NCI-H1436 treated with DMSO at 0.1 percent for 48 hours (cell line): ENCODE results near the gene SLK.

Experiments
- DNase-seq: peaks from one replicate; lab custom pipeline; 2025; lab: John Stamatoyannopoulos, UW

Gene SLK

DNA sequence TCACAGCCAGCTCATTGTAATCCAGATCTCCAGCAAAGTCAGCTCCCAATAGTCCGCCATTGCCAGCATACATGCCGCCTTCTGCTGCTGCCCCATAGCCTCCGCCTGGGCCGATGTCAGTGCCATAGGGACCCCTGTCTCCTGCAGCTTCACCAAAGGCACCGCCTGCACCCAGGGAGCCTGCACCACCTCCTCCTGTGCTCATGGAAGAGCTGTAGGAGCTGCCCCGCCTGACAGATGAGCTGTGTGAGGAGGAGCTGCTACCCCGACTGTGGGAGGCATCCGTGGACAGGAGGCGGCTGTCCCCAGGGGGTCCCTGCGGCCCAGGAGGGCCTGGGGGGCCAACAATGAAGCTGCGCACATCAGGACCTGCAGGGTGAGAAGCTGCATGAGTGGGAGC lies 67.0 kb downstream of the SLK start:
- no peak for DNase-seq

DNA sequence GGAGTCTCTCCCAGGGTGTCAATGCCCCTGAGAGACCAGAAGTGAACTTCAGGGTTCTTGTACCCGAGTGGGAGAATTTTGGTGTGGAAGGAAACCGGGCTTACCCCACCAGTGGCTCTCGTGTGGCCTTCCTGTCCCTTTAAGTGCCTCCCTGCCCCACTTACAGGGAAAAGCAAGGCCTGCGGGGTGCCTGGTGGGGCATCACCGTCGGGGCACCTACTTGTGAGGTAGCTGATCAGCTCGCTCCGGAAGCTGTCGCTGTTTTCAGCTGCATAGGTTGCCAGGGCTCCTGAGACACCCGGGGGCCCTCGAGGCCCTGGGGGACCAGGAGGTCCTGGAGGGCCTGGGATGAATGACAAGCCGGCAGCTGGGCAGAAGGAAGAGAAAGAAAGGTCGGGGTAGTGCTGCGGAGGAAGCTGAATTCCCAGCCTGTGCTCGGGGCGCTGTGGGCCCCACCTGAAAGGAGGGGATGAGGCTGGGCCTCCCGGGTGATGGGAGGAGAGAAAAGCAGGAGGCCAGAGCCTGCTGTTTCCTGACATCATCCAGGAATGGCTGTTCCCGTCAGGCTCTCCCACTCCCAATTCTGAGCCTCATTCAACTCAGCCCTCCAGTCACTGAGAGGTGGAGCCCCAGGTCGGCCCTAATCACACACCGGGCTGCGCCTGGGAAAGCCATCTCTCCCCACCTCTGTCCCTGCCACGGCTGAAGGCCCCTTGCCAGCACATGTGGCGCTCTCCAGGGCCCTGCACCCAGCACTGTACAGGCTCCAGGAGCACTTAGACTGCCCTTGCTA lies 67.7 kb downstream of the SLK start:
- no peak for DNase-seq

DNA sequence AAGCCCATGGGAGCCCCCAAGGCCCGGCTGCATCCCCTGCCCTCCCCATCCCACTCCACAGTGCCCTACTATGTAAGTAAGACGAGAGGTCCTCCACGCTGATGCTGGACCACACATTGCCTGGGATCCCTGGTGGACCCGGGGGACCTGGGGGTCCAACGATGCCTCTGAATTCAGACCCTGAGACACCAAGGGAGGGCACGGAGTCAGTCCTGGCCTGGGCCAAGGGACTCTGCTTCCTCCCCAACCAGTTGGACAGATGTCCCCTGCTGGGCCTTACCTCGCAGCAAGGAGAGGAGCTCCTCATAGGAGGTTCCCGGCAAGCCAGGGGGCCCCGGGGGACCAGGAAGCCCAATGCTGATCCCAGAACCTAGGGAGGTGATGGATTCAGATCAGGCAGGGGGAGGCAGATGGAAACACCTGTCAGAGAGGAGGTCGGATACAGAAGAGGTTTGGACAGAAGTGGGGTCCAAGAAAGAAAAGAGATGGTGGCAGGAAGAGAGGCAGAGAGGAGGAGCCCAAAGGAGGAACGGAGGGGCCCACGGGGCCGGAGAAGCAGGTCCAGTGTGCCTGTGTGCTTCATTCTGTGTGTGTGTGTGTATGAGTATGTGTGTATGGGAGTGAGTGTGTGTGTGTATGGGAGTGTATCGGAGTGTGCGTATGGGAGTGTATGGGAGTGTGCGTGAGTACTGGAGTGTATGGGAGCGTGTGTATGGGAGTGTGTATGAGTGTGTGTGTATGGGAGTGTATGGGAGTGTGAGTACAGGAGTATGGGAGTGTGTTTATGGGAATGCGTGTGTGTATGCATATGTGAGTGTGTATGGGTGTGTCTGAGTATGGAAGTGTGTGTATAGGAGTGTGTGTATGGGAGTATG lies 68.5 kb downstream of the SLK start:
- DNase-seq, result no peak

DNA sequence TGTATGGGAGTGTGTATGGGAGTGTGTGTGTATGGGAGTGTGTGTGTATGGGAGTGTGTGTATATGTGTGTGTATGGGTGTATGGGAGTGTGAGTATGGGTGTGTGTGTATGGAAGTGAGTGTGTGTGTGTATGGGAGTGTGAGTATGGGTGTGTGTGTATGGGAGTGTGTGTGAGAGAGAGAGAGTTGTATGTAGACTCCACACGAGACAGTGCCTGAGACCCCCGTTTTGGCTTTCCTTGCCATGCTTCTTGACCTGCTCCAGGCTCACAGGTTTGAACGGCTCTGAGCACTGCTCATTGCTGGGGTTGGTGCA lies 69.1 kb downstream of the SLK start:
- DNase-seq, result no peak

DNA sequence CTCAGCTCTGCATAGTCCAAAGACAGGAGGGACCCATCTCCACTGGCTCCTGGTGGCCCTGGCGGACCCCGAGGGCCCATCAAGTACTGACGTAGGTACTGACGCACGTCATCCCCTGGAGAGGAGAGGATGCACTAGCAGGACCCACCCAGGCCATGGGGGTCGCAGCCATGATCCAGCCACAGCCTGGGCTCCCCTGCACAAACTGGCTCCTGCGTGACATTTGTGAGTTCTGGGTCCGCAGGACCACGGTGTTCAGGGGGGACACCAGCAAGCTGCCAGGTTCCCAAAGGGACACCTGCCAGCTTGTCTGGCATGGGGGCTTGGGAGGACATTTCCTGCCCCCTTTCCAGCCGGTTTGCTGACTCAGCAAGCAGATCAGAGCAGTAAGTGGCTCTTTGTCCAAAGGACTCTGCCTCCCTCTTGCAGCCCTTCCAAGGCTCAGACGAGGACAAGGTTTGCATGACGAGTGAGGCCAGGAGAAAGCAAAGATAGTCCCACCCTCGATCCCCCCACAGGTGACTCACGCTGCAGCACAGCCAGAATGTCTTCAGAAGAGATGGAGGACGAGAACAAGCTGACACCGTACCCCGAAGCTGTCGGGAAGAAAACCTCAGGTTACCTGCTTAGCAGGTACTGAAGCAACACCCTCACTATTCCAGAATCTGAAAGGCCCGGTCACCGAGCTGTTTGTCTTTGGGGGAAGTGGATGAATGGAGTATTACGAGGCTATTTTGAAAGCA lies 69.7 kb downstream of the SLK start:
- no peak for DNase-seq

DNA sequence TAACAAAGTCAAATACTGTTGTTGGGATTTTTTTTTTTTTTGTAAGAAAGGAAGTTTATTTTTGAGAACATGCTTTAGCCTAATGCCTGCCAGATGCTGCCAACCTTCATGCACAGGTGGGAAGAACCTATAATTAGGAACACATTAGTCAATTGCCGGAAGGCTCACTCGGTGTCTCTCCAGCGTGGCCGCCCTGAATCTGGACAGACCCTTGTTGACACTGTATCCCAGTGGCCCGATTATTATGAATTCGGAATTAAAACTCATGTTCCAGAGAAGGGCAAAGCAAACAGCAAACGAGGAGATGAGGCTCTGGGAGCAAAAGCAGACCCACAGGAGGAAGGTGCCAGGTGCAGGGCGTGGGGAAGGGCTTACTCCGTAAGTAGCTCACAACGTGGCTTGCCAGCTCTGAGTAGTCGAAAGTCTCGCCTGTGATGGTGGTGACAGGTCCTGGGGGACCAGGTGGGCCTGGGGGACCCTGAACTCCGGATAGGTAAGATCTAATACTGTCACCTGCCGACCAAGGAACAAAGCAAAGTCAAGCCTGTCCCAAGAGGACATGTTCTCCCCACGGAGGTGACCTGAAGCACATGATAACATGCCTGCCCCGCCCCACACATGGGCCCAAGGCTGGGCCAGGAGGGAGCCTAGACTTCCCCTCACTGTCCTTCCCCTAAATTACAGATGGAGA lies 70.5 kb downstream of the SLK start:
- no peak for DNase-seq

DNA sequence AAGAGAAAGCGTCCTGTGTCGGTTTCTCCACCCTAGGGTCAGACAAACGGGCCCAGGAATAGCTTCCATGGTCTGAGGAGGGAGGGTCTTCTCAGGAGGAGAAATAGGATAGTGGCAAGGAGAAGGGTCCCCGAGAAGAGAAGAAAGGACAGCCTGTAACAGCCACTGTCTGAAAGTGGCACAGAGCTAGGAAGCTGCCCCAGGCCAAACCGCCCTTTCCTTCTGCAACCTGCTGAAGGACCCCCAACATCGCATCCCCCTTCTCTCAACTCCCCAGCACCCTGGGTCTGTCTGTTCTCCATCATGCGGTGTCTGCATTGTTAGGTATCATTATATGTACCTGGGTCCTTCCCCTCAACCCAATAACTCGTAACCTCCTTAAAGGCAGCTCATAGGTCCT lies 71.6 kb downstream of the SLK start:
- no peak for DNase-seq

DNA sequence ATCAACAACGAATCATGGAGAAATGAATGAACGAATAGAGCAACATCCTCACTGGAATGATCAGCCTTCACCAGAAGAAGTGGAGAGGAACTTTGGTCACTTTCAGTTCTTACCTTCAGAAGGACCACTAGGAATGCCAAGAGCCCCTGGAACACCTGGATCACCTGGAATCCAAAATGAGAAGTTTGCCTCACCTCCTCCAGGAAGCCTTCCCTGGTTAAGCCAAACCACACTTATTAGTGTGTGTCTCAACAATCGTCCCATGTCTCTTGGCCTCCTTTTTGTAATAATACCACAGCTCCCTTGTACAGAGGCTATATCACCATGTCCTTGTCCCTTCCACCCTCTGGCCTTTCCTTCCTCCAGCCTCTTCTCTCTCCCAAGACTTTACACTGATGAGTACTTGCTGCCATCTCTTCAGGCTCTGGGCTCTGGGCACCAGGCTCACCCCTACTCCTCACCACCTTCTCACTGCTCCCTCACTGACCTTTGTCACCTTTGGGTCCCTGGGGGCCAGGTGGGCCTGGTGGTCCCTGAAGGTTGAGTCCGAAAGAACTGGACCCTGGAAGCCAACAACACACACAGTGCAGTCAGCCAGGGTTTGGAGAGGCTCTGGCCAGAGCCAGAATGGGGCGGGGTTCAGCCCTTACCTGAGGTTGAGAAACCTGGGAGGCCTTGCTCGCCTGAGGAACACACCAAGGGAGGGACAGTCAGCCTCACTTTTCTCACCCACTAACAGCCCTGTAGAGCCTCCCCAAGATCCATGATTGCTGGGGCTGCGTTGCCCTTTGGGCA lies 72.2 kb downstream of the SLK start:
- no peak for DNase-seq

DNA sequence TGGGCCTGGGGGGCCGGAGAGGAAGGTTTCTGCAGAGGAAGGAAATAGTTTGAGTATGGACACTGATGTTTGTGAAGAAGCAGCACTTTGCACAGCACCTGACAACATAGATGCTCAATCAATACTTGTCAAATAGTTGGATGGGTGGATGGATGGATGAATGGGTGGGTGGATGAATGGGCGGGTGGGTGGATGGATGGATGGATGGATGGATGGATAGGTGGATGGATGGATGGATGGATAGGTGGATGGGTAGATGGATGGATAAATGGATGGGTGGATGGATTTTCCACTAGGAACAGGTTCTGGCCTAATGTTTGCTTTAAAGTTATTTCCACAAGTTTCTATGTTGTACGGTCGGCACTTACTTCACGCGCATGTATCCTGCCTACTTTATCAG lies 73.4 kb downstream of the SLK start:
- DNase-seq, result no peak

DNA sequence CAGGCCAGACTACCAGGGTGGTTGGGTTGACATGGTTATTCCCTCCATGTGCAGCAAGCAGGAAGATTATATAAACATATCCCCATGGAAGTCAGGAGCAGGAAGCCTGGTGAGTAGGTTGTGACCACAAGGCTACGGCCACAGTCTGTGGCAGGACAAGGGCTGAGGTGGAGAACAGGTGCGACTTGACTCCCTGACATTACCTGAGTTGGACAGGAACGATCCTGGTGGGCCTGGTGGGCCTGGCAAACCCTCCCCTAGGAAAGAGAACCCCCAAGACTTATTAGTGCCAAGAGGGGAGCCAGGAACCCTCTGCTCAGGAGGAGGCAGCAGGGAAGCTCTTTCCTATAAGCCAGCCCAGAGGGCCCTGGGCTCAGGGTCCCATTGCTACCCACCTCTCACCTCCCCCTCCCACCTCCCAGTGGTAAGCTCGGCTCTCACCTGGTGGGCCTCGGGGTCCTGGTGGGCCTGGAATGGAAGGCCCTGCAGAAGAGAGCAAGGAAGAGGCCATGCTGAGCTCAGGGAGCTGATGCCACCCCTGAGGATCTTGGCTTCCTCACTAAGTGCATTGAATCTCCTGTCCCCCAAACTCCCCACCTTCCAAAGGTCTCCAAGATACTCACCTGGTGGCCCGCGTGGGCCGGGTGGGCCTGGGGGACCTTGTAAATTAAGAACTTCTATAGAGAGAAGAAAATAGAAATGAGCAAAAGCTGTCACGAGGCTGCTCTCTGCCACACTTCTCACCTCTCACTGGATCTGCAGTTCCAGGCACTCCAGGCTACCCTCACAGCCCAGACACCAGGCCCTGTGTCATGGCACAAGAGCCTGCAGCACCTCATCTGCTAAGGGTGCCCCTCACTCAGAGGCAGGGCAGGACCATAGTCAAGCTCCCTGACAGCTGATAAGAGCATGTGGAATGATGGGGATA lies 74.2 kb downstream of the SLK start:
- no peak for DNase-seq

DNA sequence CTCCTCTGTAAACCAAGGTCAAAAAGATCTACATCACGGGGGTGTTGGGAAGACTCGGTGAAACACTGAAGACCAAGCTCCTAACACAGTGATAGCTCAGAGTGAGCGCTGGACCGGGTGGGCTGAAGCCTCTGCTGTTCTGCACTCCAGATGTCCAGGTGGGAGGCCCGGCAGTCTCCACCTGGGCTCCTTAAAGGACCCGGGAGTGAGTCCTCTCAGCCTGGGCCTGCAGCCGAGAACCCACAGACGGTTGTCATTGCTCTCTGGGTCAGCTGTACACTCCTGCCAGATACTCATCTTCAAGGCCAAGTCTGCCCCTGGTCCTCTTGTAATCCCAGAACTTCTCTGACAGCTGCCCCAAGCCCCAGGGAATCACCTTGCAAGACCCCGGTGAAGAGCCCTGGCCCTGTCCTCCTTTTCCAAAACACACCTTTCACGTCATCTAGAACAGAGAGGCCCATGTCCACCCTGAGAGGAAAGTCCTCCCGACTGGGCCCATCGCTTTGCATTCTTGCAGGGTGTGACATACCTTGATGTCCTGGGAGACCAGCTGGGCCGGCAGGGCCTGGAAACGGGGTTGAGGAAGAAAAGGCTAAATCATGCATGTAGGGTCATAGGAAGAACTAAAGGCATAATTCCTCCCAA lies 75.1 kb downstream of the SLK start:
- DNase-seq, result no peak

DNA sequence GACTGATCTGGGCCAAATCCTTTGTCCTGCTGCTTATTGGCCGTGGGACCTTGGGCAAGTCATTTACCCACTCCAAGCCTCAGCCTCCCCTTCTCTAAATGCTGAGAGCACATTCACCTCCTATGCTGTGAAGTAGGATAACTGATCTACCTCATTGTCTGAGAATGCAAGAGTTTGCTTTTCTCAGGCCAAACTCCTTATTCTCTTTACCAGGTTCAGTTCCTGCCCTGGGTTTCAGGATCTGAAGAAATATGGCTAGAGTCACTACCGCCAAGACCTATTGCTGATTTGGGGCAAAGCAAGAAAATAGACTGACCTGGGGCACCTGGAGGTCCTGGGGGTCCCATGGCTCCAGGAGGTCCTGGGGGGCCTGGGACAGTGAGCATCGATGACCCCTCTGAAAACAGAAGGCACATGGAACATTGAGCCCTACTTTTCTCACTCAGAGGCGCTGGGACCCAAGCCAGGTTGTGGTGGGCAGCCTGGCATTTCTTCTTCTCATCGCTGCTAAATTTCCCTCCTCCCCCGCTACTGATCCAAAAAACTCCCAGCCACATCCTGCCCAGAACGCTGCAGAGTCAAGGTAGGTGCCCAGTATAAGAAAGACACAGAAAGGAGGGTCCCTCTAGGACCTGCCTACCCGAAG lies 76.4 kb downstream of the SLK start:
- DNase-seq, result no peak

DNA sequence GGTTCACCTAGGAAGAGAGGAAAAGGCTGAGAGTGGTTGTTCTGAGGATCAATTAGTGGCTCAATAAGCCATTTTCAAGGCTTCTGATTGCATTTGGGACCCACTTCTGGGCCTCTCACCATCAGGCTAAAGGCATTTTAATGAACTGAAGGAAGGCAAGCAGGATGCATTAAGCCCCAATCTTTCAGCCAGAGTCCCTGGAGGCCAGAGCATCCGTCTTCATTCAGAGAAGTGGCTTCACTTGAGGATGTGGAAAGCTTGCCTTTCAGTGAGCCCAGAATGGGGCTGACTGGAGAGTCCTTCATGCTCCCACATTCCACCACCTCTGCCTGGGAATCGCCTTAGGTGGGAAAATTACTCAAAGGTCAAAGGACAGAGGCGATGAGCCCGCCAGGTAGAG lies 76.9 kb downstream of the SLK start:
- DNase-seq, result no peak

DNA sequence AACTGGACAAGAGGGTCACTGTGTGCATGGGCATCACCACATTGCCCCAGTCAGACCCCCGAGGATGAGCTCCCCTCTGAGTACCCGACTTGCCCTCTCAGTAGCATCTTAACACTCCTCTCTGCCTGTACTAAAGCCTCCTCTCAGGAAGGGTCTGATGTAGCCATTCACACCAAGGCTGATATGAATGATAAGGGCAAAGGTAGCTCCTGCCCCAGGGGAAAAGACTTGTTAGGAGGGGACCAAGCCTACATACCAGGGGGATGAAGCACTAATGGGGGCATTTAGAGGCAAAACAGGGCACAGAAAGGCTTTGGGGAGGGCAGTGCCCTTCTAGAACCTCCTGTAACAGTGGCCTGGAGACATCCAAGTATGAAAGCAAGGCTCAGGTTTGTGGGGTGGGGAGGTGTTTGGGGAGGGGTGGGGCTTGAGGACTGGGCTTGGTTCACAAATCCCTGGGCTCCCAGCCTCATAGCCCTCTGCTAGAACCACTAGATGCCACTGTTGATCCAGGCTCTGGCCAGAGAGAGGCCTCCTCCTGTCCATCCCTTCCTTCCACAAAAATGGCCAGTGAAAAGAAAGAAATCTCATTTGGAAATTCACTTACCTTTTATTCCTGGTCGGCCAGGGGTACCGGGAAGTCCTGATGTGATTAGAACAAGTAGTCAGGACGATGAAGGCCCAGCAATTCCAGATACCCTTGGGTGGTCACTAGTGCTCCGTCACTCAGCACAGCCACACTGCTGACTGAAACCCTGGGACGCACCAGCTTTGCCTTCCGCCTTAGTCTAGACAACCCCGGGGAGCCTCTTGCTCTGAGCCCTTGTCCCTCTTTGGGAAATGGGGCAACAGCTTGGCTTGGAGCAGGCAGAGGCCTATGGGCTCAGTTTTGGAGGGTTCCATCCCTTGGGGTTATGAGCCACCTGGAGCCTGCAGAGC lies 78.5 kb downstream of the SLK start:
- DNase-seq, result no peak

DNA sequence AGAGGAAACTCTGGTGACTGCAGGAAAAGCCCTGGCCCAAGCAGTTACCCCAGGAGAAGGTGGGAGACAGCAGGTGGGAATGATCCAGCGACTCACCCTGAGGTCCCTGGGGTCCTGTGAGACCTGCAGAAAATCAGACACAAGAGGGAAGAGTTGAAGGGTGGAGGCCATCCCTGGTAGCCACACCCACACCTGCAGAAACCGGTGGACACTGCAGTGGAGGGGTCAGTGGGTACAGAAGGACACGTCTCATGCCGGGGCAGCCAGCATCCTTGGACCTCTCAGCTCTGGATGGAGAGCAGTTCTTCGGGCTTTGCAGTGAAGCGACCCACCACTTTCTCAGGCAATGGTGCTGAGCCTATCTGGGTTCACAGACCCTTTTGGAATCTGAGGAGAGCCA lies 79.7 kb downstream of the SLK start:
- DNase-seq, result no peak

DNA sequence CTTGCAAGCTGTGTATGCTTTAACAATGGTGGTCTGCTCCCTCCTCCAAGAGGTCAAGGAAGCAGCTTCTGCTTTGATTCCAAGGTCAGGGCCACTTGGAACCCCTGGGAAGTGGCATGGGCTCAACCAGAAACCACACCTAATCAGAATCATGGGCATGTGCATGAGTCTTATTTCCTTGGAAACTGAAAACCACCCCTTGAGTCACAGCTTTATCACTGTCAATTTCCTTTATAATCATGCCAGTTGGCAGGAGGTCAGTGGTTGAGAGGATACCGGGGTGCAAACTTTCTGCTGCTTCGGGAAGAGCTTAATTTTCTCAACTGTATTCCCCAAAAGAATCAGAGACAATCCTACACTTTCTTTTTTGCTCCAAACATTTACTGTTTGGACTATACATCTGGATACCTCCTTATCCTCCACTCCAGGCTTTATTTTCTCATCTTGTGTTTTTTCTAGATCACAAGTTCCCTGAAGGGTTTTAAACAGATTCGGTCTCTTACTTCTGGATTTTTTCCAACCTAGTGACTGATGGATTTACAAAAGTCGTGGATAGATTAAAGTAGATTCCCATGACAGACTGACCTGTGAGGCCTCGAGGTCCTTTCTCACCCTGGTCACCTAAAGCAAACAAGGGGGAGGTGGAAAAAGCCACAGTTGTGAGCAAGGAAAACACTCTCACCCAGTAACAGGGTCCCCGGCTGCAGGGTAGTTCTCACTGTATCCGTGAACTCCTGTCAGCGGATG lies 82.7 kb downstream of the SLK start:
- DNase-seq, result no peak

DNA sequence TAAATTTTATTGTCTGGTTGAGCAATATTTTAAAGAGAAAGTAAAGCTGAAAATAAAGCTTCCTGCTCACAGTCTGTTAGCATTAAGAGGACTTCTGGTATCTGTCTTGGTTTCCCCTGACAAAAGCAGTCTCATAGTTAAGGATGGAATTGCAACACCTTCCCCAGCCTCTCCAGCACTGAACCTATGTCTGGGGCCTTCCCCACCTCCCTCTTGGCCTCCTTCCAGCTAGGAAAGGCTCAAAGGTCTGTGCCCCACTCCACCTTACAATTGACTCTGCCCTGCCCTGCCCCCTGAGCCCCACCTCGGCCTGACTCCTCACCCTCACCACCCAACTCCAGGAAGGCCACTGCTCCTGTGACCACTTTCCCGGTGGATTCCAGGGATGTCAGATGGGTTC lies 85.5 kb downstream of the SLK start:
- DNase-seq, result no peak
